NCI-H524 treated with DMSO at 0.1 percent for 48 hours (cell line): ENCODE data around the gene LCE4A.
"Not testable (repeated sequence)": the region's sequence is repeated elsewhere in the genome, so short reads cannot be mapped to it uniquely, and the experiment has no call there.

Experiments
- DNase-seq: peaks from one replicate; lab custom pipeline; 2025; lab: John Stamatoyannopoulos, UW

Gene LCE4A

GRCh38 chr1:152707860-152708259, at the start of gene LCE4A:
Gene LCE4A (plus strand): TSS chr1:152708160. CDS start chr1:152709076, 916 bp downstream.
- no peak for DNase-seq

GRCh38 chr1:152658649-152659048, 49.3 kb upstream of the LCE4A start:
- no peak for DNase-seq

GRCh38 chr1:152663098-152663497, 44.9 kb upstream of the LCE4A start, which contains the start of gene LCE2D:
Gene LCE2D (plus strand): TSS chr1:152663380. CDS start chr1:152664106, 726 bp downstream.
- DNase-seq = no peak

- DNase-seq = not testable (repeated sequence)
These were observed 41.8 kb upstream of the LCE4A start for GRCh38 chr1:152666171-152666570.

- no peak for DNase-seq
These were observed 40.3 kb upstream of the LCE4A start for GRCh38 chr1:152667648-152668047.

GRCh38 chr1:152673016-152673415, 34.9 kb upstream of the LCE4A start:
- no peak for DNase-seq

GRCh38 chr1:152674983-152675382, 33.0 kb upstream of the LCE4A start, which contains the start of gene LCE2C:
Gene LCE2C (plus strand): TSS chr1:152675279. CDS start chr1:152676016, 737 bp downstream.
- not testable (repeated sequence) for DNase-seq

GRCh38 chr1:152679459-152679858, 28.5 kb upstream of the LCE4A start:
- no peak for DNase-seq

- no peak for DNase-seq
These were observed 26.3 kb upstream of the LCE4A start for GRCh38 chr1:152681616-152682015.

- no peak for DNase-seq
These were observed 24.1 kb upstream of the LCE4A start for GRCh38 chr1:152683846-152684245.

- DNase-seq = not testable (repeated sequence)
These were observed 22.1 kb upstream of the LCE4A start, which contains the start of gene LCE2B for GRCh38 chr1:152685823-152686222. Gene LCE2B (plus strand): TSS chr1:152686123. CDS start chr1:152686844, 721 bp downstream.

GRCh38 chr1:152697701-152698600, 10.0 kb upstream of the LCE4A start, which contains the start of gene LCE2A:
Gene LCE2A (plus strand): TSS chr1:152698345. CDS start chr1:152698902, 557 bp downstream.
- no peak for DNase-seq

GRCh38 chr1:152699746-152700145, 8.2 kb upstream of the LCE4A start:
- no peak for DNase-seq

- DNase-seq = no peak
These were observed 10.3 kb downstream of the LCE4A start for GRCh38 chr1:152718238-152718637.

- no peak for DNase-seq
These were observed 17.3 kb downstream of the LCE4A start for GRCh38 chr1:152725261-152725660.

- no peak for DNase-seq
These were observed 21.0 kb downstream of the LCE4A start for GRCh38 chr1:152728986-152729385.

GRCh38 chr1:152735648-152736047, 27.7 kb downstream of the LCE4A start:
- no peak for DNase-seq

- DNase-seq = no peak
These were observed 30.0 kb downstream of the LCE4A start for GRCh38 chr1:152737997-152738396.

GRCh38 chr1:152739841-152740240, 31.9 kb downstream of the LCE4A start:
- DNase-seq = no peak

- no peak for DNase-seq
These were observed 33.7 kb downstream of the LCE4A start for GRCh38 chr1:152741656-152742055.

- no peak for DNase-seq
These were observed 35.6 kb downstream of the LCE4A start for GRCh38 chr1:152743371-152744145.

- no peak for DNase-seq
These were observed 37.3 kb downstream of the LCE4A start for GRCh38 chr1:152745289-152745704.
